ENCODE measurements around the gene TSC1.
A peak's percentile ranks its signal among the peaks of the same experiment; 100 is the strongest.
"Not testable (repeated sequence)": the region's sequence is repeated elsewhere in the genome, so short reads cannot be mapped to it uniquely, and the experiment has no call there.

The TSC1 gene

GRCh38 chr9:132944294-132945185 is at the start of gene TSC1:
TSS of gene TSC1 (minus strand) at chr9:132944616. CDS start at chr9:132928872, 15,744 bp downstream.
- peak; percentile 91 for DNase-seq

GRCh38 chr9:132993511-132993939 is 49.1 kb upstream of the TSC1 start:
- DNase-seq = no peak

GRCh38 chr9:132991351-132992300 is 47.2 kb upstream of the TSC1 start:
- DNase-seq = no peak

- no peak for DNase-seq
Observed at GRCh38 chr9:132990781-132991180, 46.4 kb upstream of the TSC1 start.

- not testable (repeated sequence) for DNase-seq
Observed at GRCh38 chr9:132989998-132990557, 45.7 kb upstream of the TSC1 start.

- no peak for DNase-seq
Observed at GRCh38 chr9:132989414-132989996, 45.1 kb upstream of the TSC1 start.

- DNase-seq = no peak
Observed at GRCh38 chr9:132989014-132989310, 44.5 kb upstream of the TSC1 start.

GRCh38 chr9:132988244-132989013 is 44.0 kb upstream of the TSC1 start:
- DNase-seq = no peak

- DNase-seq = no peak
Observed at GRCh38 chr9:132986640-132987620, 42.5 kb upstream of the TSC1 start.

GRCh38 chr9:132986114-132986513 is 41.7 kb upstream of the TSC1 start:
- no peak for DNase-seq

GRCh38 chr9:132985489-132985888 is 41.1 kb upstream of the TSC1 start:
- no peak for DNase-seq

- no peak for DNase-seq
Observed at GRCh38 chr9:132985071-132985350, 40.6 kb upstream of the TSC1 start.

GRCh38 chr9:132984202-132985070 is 40.0 kb upstream of the TSC1 start:
- no peak for DNase-seq

- no peak for DNase-seq
Observed at GRCh38 chr9:132983491-132984201, 39.2 kb upstream of the TSC1 start.

GRCh38 chr9:132982458-132982857 is 38.0 kb upstream of the TSC1 start:
- DNase-seq = no peak

GRCh38 chr9:132980157-132980556 is 35.7 kb upstream of the TSC1 start:
- DNase-seq = no peak

GRCh38 chr9:132978451-132979131 is 34.2 kb upstream of the TSC1 start, which contains the start of gene GFI1B:
TSS of gene GFI1B (plus strand) at chr9:132978694. CDS start at chr9:132986679, 7,985 bp downstream.
- DNase-seq = no peak

- DNase-seq = no peak
Observed at GRCh38 chr9:132978112-132978450, 33.7 kb upstream of the TSC1 start.

- no peak for DNase-seq
Observed at GRCh38 chr9:132976571-132976970, 32.2 kb upstream of the TSC1 start.
